ENCODE measurements around the gene ARHGDIG. TPM values are rescaled to one million over a fixed set of nuclear protein-coding genes. Genes with fewer than 3 reads are reported as not detected.
A peak's percentile ranks its signal among the peaks of the same experiment; 100 is the strongest.

ARHGDIG gene
- total RNA-seq, 1 experiment from 2014 or later = 5.9 TPM

GRCh38 chr16:259226-259625 is 21.2 kb upstream of the ARHGDIG start:
- no peak overlapping the region for H3K4me2 ChIP-seq (ENCODE audit: insufficient read depth, insufficient read length, low read length)
- no peaks in the 10 kb centered on the region for H3K27me3 ChIP-seq (ENCODE audit: insufficient read depth, low read length)
- H4K5ac ChIP-seq (ENCODE audit: insufficient read length, low read depth, low read length) = no peak overlapping the region
- H2BK12ac ChIP-seq (ENCODE audit: insufficient read length, low read depth, low read length) = no peak overlapping the region
- no peaks in the 10 kb centered on the region for H3K9me3 ChIP-seq (ENCODE audit: control insufficient read depth, low read depth, low read length)
- TF ChIP-seq CTCF (conservative IDR thresholded peaks at IDR 0.05) = no peak
- no peak overlapping the region for H3T11ph ChIP-seq (ENCODE audit: low read length)
- no peak overlapping the region for H2BK5ac ChIP-seq (ENCODE audit: insufficient read length, low read length)
- no peaks in the 10 kb centered on the region for H3K79me1 ChIP-seq (ENCODE audit: insufficient read depth, low read depth, low read length, poor library complexity, severe bottlenecking)
- no peak overlapping the region for H3K9ac ChIP-seq (ENCODE audit: extremely low read depth, insufficient read length, low read length)
- H2AFZ ChIP-seq (ENCODE audit: low read length) = no peak overlapping the region
- no peak overlapping the region for H2AK5ac ChIP-seq (ENCODE audit: insufficient read length, low read length)
- Mint-ChIP-seq H3K27me3 (ENCODE audit: low read depth) (no peaks in the 10 kb centered on the region), H3K9me3 (no peaks in the 10 kb centered on the region), H3K4me1 (no peaks in the 10 kb centered on the region; a peak in 1 of 4 replicates), H3K36me3 (ENCODE audit: insufficient read depth in 1 of 3, low read depth in 3 of 3) (peaks cover 20 to 69% (median 43%) of the 10 kb centered on the region in 3 experiments; a peak in 6 of 7 replicates), H3K4me3 (no peak overlapping the region), H3K27ac (peak overlapping the region in 1 of 3 experiments; percentile 28; a peak in 1 of 7 replicates)
- DNase-seq = no peak
- H3K23ac ChIP-seq (ENCODE audit: insufficient read length, low read depth, low read length) = no peak overlapping the region
- no peaks in the 10 kb centered on the region for H3K23me2 ChIP-seq (ENCODE audit: insufficient read length, low read depth, low read length, poor library complexity, severe bottlenecking)
- no peaks in the 10 kb centered on the region for H3K79me2 ChIP-seq (ENCODE audit: insufficient read depth, low read length)
- H3K4ac ChIP-seq (ENCODE audit: low read depth, low read length) = no peak overlapping the region
- H2BK20ac ChIP-seq (ENCODE audit: low read depth, low read length, poor library complexity, severe bottlenecking) = no peak overlapping the region
- H4K20me1 ChIP-seq (ENCODE audit: control insufficient read depth, insufficient read depth, insufficient read length) = no peaks in the 10 kb centered on the region
- no peaks in the 10 kb centered on the region for H3K4me1 ChIP-seq (ENCODE audit: insufficient read depth, low read length)
- no peak overlapping the region for H3K27ac ChIP-seq (ENCODE audit: insufficient read length, low read depth, low read length)
- no peak overlapping the region for H4K91ac ChIP-seq (ENCODE audit: insufficient read length, low read depth, low read length)
- H3K56ac ChIP-seq (ENCODE audit: insufficient read length, low read depth, low read length) = no peak overlapping the region
- H3K18ac ChIP-seq (ENCODE audit: insufficient read length, low read depth, low read length) = no peak overlapping the region
- no peak overlapping the region for H4K8ac ChIP-seq (replicated peaks; ENCODE audit: insufficient read length, low read depth, low read length)
- H2BK15ac ChIP-seq (ENCODE audit: low read depth, low read length) = no peak overlapping the region
- no CpG with 5 or more reads among the region's 10 CpGs for WGBS (ENCODE audit: extremely low coverage, insufficient read length, low lambda C conversion rate)
- no peak overlapping the region for H3K14ac ChIP-seq (ENCODE audit: insufficient read depth, low read length)
- H2BK120ac ChIP-seq (ENCODE audit: low read depth, low read length, poor library complexity, severe bottlenecking) = no peak overlapping the region

Measured in H9 (cell line).